NCI-H146 treated with DMSO at 0.1 percent for 48 hours (cell line): ENCODE data around the gene MIDN.

Source experiments
- DNase-seq: peaks from one replicate; lab custom pipeline; 2025; ENCODE audit not compliant: unreplicated experiment; lab: John Stamatoyannopoulos, UW

Gene MIDN

DNA sequence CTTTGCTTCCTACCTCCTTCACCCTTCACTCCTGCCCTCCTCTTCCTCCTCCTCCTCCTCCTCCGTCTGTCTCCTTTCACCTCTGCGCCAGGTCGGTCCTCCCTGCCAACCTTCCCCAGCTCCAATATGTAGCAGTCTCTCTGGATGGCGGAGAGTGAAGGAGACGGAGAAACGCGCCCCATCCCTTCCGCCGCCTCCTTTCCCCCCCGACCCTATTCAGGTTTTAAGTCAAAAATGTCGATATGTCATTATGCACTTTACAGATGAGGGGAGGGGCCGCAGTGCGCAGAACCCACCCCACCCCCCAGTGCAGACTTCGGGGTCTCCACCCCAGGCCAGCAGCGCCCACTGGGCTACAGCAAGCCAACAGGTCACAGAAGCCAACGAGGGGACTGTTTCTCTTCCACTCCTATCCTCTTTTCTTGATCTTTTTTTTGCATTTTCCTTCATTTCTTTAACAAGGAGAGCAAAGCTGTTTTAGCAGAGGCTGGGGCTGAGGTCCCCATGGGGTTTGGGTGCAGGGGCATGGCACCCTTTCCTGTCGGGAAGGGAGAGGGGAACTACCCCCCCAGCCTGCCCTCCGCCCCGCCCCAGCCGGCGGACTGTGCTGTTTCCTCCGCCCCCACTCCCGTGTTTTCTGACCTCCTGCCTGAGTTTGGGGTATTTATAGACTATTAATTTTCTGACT lies 9.2 kb downstream of the MIDN start:
- DNase-seq: no peak

DNA sequence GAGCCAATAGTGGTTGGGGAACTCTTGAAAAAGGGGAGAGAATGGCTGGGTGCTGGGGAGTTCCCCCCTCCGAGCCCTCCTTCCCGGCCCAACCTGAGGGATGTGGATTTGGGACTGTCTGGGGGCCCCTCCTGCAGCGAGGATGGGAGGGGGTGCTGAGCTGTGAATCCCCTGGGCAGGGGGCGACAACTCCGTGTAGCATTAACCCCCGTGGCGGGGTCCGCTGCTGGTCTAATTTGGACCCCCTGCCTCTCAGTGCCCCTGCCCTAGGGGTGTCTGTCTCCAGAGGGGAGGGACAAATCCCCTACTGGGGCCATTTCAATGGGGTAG lies 9.7 kb downstream of the MIDN start:
- DNase-seq: no peak

DNA sequence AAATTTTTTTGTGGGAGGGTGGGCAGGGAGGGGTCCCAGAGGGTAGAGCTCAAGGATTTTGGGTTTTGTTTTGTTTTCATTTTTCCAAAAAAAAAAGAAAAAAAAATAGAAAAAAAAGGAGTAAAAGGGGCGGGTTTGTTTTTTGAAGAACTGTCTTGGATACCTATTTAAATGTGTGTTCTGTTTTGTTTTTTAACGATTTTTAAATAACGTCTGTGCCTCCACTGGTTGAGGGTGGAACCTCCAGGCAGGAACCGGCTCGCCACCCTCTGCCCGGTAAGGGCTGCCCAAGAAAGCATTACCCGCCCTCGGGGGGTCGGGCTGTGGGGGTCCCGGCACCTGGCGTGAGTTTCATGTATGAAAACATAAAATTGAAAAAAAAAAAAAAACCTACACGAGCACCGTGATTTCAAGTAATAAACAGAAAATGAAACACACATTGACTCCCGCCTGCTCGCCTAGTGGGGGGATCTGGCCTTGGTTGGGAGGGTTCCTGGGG lies 10.4 kb downstream of the MIDN start:
- no peak for DNase-seq

DNA sequence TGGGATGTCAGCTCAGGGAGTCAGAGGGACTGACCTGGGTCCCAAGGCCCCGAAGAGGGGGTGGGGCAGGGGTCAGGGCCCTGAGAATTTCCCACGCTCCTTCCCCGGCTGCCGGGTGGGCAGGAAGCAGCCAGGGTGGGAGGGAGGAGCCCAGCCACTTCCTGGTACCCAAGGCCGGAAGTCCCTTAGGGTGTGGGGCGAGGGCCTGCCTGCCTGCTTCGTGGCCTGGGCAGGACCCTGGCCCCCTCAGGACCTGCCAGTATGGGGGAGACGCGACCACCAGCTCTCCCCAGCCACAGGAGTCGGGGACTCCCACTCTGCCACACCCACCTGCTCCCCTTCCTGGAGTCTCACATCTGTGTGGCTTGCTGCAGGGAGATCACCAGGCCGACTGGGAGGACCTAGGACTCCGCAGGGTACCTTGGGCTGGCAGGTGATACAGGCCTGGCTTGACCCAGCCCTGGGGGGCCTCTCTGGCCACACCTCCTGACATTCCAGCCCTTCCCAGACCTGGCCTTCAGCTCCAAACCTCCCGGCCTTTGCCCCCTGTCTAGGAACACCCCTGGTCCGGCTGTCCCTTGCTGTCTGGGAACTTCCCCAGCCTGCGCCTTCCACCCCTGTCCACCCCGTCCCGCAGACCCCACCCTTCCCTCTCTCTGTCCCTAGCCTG lies 11.0 kb downstream of the MIDN start:
- no peak for DNase-seq

DNA sequence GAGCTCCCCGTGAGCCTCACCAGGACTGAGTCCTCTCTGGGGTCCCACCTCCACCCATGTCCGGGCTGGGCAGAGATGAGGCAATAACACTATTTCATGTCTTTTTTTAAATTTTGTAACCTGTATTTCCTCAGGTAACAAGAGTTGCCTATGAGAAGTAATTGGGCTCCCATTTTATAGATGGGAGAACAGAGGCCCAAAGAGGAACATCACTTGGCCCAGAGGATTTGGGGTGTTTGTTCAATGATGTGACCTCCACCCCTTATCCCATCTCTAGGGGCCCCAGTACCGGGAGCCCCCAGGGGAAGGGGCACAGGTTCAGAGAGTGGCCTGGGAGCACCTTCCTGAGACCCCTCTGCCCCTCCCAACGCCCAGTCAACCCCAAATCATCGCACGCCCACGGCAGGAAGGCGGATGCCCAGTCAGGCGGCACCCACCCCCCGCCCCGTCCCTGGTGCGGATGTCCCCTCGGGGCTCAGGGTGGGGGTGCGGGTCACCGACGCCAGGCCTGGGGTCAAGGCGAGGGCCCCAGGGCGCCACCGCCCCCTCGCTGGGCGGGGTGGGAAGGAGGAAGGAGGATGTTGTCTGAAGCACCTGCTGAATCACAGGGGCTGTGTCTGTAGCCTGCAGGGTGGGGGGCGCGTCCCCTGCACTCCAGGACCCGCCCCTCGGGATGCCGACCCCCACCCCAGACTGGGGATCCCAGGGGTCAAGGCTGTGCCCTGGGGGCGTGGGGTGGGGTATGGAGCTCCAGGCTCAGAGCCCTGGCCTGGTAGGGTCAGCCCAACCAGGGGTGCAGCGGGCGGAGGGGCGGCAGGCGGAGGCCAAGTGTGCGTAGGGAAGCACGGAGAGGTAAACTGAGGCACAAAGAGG lies 11.7 kb downstream of the MIDN start:
- DNase-seq: no peak

DNA sequence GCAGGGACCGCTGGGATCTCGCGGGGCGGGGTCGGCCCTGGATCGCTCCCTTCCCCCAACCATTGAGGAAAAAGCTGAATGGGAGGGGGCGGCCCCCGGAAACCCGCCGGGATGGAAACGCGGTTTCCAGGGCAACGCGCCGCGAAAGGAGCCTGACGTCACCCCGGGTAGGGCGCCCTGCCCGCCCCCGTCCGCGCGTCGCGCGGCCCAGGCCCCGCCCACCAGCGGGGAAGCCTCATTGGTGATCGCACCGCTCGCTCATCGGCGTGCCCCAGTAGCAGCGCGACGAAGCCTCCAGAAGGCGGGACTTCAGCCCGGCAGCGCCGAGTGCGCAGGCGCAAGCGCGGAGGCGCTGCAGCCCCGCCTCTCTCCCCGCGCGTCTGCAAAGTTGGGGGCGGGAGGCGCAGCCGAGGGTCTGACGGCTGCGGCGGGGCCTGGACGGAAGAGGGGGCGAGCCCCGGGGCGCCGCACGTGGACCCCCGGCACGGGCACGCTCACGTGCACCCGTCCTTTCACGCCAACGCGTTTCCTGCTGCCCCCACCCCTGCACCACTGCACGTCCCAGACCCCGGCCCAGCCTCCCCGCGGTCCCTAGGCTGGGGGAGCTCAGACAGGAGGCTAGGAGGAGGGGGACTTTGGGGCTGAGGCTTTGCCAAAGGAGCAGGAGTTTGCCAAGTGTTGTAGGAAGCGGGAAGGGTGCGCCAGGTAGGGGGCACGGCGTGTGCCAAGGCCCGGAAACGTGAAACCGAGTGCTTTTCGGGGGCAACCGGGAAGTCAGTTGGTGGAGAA lies 12.6 kb downstream of the MIDN start:
- DNase-seq: peak; percentile 61

DNA sequence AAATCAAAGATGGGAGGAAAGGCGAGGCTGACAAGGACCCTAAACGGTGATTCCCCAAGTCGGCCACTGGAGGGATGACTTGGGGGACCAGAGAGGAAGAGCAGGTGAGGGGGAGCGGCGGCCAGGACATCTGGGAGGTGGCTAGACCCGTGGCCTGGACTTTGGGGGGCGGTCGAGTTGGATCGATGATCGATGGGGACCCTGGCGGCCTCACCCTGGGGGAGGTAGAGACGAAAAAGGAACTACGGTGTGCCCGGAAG lies 13.1 kb downstream of the MIDN start:
- no peak for DNase-seq

DNA sequence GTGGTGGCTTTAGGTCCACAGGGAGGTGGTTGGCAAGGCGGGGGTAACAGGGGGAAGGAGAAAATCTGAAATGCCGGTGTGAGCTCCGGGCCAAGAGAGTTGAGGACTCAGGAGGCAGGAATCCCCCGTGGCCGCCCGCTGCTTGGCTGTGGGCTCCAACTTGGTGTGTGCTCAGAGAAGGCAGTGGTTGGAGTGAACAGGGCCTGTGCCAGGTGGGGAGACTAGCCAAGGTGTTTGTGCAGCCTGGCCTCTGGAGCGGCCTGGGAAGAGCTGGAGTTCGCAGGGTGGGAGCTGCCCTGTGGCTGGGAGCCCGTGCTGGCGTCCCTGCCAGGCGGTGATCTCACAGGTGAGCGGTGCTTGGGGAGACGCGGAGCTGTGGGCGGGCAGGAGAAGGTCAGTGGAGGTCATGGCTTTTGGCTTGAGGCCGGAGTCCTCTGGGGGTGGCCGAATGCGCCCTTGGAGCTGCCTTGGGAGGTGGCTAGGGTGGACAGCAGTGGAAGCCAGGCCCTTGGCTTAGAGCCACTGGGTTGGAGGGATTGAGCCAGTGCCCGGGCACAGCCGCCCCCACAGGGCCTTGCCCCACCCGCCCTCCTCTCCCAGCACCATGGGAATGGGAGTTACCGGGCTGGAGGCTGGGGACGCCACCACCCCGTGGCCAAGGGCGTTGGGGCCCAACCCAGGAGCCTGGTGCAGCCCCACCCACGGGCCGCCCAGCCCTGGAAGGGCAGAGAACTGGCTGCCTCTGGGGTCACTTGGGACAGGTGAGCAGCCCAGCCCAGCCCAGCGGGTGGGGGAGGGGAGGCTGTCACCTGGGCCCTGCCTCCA lies 13.6 kb downstream of the MIDN start:
- DNase-seq: no peak

DNA sequence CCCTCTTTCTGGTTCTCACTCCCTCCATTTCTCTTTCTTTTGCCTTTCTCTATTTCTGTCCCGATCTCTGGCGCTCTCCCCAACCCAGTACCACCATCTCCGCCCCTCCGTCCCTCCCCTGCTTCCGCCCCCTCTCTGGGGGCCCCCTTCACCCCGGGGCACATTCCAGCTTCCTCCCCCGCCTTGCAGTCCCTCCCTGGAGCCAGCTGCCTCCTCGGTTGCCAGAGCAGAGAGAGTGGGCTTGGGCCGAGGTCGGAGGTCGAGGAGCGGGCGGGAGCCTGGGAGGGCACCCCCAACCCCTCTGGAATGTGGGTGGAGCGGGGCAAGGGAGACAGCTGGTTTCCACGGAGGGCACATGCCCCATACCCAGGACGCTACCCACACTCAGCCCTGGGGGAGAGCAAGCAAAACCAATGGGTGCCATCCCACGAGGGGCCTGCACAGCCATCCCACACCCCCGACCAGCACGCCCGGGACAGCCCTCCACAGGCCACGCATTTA lies 14.3 kb downstream of the MIDN start:
- DNase-seq: no peak

DNA sequence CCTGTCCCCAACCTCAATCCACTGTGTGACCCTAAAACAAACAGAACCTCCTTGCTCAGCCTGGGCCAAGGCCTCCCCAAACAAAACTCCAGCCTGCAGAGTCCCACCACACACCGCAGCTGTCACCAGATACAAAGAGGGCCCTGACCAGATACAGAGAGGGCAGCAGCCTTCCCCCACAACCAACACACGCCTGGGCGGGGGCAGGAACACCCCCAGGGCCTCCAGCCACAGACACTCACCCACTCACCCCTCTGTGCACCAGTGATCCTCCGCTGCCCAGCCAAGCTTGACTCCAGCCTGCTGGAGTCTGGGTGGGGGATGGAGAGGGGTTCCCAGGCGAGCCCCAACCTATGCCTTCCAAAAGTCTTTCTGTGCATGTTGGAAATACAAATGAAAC lies 14.8 kb downstream of the MIDN start:
- DNase-seq: no peak

DNA sequence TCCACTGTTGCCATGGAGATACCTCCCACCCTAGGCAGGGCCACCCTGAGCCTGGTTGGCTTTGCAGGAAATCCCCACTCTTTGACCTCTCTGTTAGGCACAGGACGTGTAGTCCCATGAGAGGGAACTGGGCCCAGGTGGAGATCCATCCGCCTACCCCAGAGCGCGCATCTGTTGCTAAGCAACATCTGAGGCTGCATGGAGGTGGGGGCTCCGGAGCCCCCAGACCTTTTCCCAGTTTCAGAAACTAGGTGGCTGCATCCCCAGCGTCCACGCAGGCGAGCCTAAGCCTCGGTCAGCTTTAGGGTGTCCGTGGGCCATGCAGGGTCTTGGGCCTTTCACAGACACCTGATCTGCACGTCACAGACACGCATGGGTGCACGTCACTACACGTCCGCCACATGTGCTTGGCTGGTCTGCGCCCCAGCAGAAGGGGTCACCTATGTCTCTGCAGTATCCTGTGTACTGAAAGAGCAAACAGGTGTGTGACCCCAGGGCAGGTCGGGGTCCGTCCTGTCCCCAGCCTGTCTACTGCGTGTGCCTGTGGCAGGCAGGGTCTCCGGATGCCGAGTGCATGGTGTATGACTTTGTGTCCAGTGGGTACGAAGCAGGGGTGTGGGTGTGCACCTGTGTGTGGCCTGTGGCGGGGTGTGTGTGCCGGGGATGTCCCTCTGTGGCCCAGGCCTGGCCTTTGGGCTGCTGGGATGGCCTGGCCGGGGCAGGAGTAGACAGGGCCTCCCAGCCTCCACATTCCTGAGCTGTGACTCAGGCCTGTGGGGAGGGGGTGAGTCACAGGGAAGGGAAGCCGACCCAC lies 16.6 kb downstream of the MIDN start:
- DNase-seq: no peak

DNA sequence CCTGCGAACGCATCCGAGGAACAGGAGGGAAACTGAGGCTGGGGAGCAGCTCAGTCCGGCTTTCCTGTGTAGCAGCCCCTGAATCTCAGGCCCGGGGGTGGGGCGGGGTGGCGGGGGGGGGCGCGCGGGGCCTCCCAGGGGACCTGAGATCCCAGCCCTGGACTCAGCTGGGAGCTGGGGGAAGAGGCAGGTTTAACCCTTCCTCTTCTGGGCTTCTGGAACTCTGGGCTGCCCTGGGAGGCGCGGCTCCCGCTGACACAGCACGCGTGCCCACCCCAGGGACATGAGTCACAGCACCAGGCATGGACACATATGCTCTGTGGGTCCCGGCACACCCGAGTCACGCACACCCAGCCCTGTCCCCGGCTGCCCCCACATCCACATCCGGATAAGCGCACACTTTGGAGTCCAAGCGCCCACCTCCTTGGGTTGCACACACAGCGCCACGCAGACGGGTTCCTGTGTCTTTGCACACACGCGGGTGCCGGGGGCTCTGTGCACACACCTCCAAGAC lies 17.3 kb downstream of the MIDN start:
- DNase-seq: no peak

DNA sequence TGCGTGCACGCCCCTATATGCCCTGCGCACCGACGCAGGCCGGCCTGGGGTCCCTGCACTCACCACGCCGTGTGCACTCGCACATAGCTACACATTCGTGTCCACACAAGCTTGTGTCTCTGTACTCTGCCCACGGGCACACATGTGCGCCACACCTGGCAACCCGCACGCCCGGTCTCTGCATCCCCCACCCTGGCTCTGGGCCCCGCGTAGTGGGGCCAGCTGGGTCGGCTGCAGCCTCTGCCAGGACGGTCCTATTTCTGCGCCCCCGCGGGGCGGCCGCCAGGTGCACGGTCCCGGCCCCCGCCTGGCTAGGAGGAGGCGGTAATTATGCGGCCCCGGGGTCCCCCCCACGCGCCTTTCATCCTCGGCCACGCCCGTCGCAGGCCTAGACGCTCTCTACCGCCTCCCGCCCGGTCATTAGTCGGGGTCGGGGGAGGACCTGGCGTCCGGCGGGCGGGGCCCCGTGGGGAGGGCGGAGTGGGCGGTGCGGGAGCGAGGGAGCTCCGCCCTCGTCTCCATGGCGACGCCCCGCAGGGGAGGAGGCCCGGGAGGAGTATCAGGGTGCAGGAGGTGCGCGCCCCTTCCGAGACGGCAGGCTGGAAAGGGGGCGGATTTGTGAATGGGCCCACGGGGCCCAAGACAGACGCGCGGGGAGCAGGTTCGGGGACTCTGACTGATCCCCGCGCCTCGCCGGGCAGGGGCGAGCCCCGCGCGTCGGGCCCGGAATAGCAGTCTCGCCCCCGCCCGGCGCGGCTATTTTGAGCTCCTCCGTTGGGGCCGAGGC lies 17.9 kb downstream of the MIDN start:
- DNase-seq: peak; percentile 50

DNA sequence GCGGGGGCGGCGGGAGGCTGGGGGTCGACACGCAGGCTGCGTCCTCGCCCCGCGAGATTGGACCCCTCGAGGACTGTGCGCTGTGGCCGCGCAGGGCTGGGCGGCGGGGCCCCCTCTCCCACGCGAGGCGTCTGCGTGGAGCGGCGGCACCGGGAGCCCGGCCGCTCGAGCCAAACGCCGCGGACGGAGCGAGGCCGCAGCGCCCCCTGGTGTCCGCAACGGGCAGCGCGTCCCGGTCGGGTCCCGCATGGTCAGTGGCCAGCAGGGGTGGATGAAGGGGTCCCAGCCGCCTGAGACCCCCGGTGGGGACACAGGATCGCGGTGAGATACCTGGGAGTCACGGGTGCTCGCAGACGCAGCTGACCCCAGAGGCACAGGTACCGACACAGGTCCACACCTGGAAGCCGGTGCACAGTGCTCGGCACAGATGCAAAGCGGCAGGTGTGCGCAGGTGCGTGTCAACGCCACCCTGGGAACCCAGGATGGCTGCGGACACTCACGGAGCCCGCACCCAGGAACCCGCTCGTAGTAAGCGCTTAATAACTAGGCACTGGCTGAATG lies 18.6 kb downstream of the MIDN start:
- no peak for DNase-seq

DNA sequence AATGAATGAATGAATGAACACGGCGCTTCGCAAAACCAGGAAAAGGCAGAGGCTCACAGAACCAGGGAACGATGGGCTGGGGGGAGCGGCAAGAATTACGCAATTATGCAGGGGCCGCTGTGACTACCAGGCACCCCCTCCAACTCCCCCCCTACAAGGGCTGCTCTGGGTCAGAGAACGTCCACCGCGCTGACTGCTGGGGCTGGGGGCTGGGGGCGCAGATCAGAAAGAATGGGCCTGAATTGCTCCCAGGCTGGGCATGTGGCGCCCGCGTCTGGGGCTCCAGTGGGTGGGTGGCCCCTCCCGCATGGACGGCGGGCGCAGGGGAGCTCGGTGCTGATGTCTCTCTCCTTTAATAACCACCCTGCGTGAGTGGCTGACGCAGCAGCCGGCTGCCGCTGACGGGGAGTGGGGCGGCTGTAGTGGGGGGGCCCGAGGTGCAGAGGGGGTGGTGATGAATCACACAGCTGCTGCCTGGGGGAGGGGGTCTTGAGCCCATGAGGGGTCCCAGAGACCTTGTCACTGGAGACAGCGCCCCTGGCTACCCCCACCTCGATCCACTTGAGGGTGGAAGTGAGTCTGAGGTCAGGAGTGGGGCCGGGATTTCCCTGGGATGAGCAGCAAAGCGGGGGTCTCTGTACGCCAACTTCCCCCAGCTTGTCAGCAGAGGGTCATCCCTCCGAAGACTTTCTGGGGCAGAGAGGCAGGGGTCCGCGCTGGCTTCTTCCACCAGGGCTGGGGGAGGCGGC lies 19.3 kb downstream of the MIDN start:
- DNase-seq: no peak

DNA sequence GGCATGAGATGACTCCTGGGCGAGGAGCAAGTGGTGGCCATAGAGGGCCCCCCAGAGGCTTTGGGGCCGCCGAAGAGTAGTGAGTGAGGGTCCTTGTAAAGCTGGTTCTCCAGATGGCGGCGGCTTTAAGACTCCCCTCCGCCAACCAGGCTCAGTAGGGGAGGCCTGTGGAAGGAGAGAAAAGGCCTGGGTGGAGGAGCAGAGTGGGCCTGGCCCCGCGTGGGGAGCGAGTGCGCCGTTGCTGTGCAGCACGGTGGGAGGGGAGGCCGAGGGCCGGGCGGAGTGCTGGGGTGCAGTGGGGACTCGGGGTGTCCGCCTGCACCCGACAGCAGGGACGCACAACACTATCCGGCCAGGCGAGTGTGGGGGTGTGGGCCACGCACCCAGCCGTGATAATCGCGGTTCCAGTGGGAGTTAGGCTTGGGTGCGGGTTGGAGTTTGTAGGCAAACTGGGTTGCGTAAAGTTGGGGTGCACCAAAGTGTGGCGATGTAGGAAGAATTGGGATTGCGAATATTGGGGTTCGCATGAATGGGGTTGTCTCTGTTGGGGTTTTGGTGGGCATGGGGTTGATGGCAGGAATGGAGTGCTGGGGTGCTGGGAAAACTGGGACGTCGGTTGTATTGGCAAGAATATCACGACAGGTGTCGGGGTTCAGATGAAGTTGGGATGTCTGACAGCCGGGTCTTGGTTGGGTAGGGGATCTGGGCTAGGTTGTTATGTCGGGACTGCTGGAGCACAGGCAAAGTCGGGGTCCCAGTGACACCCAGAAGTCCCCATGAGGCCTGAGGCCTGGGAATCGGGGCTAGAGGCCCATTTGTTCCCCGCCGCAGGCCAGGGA lies 20.1 kb downstream of the MIDN start:
- no peak for DNase-seq

DNA sequence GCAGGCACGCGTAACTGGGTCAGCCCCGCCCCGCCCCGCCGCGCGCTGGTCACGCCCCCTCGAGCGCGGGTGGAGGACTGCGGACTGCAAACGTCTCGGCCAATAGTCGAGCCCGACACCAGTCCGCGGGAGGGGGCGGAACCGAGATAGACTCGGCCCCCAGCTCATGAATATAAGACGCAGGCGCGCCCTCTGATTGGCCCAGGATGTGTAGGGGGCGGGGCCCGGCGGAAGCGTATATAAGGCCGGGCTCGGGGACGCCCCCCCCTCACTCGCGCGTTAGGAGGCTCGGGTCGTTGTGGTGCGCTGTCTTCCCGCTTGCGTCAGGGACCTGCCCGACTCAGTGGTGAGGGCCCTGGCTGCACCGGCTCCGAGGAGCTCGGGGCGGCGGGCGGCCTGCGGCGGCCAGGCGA lies 20.7 kb downstream of the MIDN start, which contains the start of gene CIRBP:
CIRBP (plus strand) TSS at position 268 of the 413 bp plus-strand sequence. CDS start 1,602 bp downstream, outside the sequence.
- DNase-seq: peak; percentile 84
